Measurements from ENCODE around the gene CNTN4. TPM values are rescaled to one million over a fixed set of nuclear protein-coding genes. Genes with fewer than 3 reads are reported as not detected.
"Not testable (repeated sequence)": the region's sequence is repeated elsewhere in the genome, so short reads cannot be mapped to it uniquely, and the experiment has no call there.

CNTN4 gene
- total RNA-seq, 1 donor from 2014 or later = 0.12 TPM

DNA sequence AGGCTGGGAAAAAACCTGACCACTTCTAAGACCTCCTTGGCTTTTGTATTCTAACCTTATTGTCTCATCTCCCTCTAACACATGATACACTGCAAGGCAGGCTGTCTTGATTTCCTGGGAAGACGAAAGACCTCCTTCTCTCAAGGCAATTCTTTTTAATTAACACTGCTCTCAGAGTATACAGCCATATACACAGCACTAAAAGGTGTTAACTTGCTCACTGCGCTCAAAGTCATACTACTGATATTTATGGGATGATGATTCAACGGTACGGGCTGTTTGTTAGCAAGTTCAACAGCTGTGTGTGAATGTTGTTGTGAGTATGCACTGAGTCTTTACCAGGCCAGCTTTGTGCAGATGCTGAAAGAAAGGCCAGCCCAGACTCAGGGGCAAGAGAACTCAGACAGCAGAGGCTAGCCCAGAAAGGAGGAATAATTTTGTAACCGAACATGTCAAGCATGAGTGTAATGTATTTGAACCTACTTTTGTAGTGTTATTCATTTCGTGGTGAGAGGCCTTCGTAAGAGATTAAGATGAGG lies 781.6 kb downstream of the CNTN4 start:
- no peak for DNase-seq (ENCODE audit: extremely low read depth, low read depth, low spot score)

DNA sequence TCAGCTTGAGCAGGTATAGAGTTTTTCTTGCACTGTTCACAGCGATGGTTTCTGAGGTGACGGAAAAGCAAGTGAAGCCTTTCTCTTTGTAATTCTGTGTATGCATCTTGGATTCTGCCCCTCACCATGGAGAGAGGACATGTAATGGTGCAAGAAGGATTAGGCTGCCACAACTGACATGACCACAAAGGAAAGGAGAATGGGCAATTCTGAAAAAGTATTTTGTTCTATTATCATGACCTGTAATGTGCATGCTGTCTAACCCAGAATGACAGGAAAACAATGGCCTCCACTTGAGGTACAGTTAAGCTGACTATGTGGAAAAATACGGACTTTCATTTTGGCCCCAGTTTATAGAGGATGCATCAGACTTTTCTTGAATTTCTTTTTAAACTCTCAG lies 784.6 kb downstream of the CNTN4 start:
- DNase-seq (ENCODE audit: extremely low read depth, low read depth, low spot score) = no peak

DNA sequence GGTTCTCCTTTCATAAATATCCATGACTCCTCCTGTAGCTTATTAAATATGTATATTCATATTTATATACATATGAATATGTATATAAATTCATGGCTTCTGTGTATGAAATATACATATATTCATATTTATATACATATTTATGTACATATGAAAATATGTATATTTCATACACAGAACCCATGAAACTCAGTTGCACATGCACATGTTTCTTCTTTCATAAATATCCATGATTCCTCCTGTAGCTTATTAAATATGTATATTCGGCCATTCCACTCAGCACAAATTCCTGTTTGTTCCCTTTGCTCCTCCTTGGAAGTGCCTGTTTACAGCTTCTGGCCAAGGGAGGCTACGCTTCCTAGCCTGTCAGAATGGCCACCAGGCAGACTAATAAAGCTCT lies 789.9 kb downstream of the CNTN4 start:
- DNase-seq (ENCODE audit: extremely low read depth, low read depth, low spot score) = no peak

DNA sequence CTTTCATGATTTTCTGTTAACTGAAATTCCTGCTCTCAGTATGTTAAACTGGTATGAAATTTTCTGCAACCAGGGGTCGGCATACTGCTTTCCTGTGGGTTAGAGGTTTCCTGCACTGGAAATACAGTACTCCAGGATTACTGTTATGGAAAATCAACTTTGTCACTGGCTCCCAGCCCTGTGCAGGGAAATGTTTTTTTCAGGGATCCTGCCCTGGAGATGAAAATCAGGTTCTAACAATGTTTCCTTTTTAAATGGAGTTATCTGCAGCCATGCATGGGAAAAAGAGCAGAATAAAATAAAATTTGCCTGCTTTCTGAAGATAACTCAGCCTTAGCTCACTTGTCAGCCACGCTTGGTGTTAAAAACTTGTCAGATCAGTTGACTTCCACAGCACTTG lies 791.1 kb downstream of the CNTN4 start:
- DNase-seq (ENCODE audit: extremely low read depth, low read depth, low spot score) = no peak

DNA sequence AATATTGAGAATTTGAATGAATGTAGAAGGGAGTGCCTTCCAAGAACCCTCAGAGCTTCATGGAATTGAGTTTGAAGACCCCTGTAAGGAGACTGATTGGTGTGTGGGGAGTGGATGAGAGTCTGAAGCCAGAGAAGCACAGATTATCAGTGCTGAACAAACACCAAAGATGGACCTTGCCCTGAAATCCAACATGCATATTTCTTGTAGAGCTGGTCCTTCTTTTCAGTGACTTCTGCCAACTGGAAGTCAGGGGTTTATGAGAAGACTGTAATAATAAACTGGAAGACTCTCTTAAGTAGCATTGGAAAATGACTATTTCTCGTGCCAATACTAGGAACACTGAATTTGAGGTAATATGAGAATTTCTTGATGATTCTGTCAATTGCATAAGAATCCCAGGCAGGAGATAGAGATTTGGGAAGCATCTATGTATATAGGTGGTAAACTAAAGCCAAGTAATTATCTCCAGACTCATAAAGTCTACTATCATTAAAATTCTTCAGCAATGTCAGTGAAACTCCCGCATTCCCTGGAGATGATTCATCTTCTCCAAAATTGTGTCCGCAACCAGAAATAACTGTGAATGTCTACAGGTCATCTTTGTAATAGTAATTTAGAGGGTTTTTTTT lies 797.8 kb downstream of the CNTN4 start:
- DNase-seq (ENCODE audit: extremely low read depth, low read depth, low spot score) = no peak

DNA sequence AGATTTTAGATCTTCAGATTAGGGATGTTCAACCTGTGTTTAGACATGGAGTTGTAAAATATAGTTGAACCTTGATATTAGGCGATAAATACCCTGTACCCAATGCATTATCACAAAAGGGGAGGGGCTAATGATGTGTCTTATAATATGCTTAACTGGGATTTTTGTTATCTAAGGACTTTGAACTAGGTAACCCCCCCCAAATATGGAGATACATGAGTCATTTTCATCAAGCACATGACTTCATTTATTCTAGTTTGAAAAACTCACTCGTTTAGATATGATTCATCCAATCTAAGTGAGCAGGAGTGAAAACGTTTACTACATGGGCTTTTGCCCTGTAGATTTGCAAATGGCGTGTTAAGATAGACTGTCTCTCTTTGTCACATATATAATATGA lies 799.2 kb downstream of the CNTN4 start:
- no peak for DNase-seq (ENCODE audit: extremely low read depth, low read depth, low spot score)

DNA sequence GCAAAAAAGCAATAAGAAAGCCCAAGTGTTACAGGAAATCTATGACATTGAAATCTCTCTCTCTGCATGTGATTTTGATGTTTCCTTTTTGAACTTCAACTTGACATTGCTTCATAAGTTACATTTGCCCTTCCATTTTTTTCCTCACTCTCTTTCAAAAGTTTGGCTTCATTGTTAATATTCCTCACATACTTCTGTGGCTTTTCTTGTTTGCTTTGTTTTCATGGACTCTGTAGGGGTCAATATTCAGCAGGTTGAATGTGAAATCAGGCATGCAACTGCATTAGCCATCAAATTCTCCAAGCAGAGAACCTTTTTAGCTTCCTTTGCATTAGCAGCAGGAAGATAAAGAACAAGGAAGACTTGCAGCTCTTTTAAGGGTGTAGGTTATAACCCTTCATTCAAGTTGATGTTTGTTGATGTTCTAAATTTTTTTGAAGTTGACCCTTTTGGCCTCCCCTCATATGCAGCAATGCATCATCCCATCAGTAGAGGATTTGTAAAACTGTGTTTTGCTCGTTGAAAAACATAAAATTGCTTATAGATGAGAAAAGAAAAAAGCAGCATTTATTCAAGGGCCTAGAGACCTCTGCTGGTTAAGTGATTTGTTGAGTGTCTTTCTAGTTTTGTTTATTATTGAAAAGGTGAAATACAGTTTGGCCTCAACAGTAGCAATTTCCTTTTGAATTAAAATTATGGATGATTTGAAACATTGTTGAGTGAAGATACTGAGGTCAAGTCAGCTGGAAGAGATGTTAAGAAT lies 800.1 kb downstream of the CNTN4 start:
- no peak for DNase-seq (ENCODE audit: extremely low read depth, low read depth, low spot score)

DNA sequence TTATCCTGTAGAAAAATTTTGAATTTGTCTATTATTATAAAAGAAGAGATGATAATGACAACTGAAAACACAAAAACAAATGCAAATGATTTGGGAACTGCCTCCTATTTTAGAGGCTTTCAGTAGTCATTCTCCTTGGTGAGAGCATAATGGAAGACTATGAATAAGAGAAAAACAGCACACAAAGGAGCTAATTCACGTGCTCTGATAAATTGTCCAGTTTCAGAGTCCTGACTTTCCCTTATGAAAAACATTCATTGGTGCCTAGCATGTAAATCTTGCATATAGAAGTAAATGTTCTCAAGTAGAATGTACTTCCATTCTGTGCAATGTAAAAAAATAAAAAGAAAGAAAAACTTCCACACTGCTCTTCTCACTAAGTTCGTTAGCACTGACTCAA lies 805.4 kb downstream of the CNTN4 start:
- no peak for DNase-seq (ENCODE audit: extremely low read depth, low read depth, low spot score)

DNA sequence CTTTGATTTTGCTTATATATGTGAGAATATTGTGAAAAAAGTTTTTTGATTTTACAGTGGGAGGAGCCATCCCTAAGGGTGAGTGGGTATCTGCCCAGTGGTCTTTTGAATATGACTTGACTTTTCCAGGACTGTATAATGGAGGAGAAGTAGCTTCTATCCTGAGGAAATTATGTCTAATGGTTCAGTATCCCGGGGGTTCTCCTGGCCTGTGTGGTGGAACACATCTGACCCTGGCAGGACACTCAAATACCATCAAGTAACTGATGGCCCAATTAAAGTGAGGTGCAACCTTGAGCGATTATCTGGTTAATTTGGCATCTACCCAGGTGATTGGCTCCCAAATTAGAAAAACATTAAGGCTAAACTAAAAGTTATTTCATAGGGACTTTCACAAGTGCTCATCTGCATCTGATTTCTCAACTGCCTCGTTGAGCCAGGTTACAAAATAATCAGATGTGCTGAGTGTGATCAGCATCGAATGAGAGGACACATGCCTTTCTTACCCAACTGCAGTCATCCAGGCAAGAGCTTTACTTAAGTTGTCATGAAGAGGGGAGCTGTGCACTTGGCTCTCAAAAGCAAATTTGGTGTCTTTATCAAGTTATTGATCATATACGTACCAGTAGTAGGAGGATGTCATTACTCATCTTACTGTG lies 810.2 kb downstream of the CNTN4 start:
- DNase-seq (ENCODE audit: extremely low read depth, low read depth, low spot score) = no peak

DNA sequence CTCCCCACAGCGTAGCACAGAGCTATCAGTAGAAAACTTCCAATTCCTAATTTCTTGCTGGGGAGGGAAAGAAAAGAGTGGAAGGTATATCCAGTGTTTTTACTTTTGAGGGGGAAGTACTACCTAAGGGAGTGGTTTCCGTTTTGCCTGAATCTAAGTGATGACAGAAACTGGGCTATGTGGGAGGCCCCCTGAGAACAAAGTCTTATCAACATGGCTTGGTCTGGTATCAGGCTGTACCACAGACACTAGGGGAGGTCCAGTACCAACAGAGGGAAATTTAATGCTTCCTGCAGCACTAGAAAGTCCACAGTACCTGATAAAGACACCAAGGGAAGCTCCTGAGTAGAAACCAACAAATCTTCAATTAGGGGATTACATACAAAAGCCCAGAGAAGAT lies 812.3 kb downstream of the CNTN4 start:
- no peak for DNase-seq (ENCODE audit: extremely low read depth, low read depth, low spot score)

DNA sequence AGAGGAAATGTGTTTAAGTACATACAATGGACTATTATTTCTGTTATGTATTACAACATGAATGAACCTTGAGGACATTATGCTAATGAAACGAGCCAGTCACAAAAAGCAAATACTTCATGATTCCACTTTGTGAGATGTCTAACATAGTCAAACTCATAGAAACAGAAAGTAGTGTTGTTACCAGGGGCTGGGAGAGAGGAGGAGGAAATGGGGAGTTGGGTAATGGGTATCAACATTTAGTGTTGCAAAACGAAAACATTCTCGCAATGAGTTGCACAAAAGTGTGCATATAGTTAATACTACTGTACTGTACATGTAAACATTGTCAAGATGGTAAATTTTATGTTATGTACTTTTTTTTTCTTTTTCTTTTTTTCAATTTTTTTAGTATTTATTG lies 817.2 kb downstream of the CNTN4 start:
- DNase-seq (ENCODE audit: extremely low read depth, low read depth, low spot score) = no peak

DNA sequence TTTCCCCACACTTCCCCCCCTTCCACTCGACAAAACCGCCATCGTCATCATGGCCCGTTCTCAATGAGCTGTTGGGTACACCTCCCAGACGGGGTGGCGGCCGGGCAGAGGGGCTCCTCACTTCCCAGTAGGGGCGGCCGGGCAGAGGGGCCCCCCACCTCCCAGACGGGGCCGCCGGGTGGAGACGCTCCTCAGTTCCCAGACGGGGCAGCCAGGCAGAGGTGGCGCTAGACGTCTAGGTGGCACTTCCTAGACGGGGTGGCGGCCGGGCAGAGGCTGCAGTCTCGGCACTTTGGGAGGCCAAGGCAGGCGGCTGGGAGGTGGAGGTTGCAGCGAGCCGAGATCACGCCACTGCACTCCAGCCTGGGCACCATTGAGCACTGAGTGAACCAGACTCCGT lies 818.0 kb downstream of the CNTN4 start:
- DNase-seq (ENCODE audit: extremely low read depth, low read depth, low spot score) = not testable (repeated sequence)

DNA sequence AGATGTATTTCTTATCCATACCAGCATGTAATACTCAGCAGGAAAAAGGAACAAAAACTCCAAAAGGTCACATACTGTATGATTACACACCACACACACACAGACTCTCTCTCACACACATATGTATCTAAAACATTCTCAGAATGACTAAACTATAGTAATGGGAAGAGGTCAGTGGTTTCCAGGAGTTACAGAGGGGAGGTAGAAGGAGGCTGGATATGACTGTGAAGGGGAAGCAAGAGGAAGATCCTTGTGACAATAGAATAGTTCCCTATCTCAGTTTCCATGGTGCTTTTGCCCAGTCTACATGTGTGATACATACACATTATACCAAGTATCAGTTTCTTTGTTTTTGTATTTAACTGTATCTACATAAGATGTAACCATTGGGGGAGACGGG lies 821.4 kb downstream of the CNTN4 start:
- no peak for DNase-seq (ENCODE audit: extremely low read depth, low read depth, low spot score)

DNA sequence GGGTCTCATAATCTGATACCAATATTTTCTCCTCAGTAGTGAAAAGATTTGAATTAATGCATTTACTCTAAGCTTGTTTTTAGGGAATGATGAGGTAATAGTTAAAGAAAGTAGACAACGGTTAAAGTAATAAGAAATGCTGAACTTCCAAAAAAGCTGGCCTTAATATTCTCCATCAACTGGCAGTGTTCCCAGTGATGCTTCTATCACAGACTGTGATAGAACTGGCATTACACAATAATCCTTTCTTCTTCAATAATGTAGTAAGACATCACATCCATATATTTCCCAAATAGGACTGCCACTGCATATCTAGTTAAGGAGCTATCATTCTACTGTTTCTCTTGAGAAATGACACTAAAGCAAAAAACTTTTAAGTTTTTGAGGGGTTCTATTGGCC lies 822.8 kb downstream of the CNTN4 start:
- DNase-seq (ENCODE audit: extremely low read depth, low read depth, low spot score) = no peak

DNA sequence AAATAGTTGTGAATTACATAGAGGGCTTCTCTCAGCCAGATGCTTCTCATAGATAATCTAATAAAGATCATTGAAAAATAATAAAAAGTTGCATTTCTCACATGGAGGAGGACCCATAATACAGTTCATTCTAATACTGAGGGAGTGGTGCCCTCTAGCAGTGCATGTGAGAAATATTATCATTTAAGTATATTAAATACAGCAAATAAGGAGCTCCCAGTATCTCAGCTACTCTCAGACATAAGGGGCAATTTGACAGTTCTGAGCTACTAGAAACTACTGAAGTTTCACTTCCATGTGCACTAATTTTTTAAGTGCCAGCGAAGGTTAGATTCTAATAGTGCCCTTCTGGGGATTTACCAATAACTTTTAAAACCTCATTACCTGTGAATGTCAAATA lies 823.2 kb downstream of the CNTN4 start:
- no peak for DNase-seq (ENCODE audit: extremely low read depth, low read depth, low spot score)

DNA sequence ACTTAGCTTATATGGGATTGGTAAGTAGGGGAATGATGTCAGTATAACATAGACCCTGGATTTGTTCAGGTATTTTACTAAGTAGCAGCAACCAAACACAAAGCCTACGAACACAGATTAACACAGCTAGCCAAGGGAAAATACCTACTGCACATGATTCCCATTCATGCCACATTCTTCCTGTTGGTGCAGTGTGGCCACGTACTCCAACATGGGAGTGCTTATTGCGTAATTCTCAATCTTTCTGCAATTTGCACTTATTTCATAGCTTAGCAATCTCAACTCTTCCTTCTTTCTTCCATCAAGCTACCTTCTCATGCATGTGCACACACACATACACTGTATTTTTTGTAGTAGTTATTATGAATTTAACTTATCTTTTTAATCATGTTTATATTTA lies 824.7 kb downstream of the CNTN4 start:
- DNase-seq (ENCODE audit: extremely low read depth, low read depth, low spot score) = no peak

DNA sequence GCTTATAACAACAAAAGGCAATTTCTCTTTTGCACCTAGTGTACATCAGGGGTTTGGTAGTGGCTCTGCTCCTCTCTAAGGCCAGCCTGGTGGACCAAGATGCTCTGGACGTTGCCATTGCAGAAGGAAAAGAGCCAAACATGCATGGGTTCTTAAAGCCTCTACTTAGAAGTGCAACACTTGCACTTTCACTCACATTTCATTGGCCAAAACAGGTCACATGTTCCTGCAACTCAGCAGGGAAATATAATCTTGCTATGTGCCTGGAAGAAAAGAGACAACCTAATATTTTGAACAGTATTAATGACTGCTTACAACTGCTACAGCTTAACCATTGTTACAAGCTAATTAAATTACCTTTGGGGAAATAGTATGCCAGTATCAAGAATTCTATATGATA lies 828.6 kb downstream of the CNTN4 start:
- DNase-seq (ENCODE audit: extremely low read depth, low read depth, low spot score) = no peak

DNA sequence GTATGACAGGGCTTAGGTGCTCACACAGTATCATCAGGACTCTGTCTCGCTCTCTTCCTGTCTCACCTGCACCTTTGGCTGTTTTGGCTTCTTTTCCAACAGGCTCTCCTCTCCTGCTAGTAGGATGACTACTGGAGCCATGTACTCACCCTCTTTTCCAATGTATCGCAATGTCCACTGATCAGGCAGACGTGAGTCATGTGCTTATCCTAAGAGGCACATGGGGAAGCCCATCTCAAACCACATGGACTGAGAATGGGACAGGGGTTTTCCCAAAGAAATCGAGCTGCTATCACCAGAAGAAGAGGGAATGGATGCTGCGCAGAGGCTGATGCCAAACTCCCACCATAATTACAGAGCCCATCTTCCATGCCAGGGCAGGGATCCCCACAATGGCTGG lies 830.9 kb downstream of the CNTN4 start:
- no peak for DNase-seq (ENCODE audit: extremely low read depth, low read depth, low spot score)

DNA sequence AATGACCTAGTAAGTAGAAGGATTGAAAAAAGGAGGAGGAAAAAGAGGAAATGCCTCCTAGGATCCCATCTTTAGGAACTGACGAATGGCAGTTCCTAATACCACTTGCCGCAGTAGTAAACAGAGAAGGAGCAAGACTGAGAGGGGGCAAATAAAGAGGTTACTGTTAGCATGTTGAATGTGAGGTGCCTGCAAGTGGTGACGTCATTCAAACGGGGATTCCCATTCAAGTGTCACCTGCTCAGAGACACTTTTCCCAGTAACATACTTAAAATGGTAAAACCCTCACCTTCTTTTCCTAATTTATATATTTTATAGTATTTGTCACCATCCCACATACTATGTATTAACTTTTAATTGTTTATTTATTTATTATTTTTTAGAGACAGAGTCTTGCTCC lies 832.6 kb downstream of the CNTN4 start:
- no peak for DNase-seq (ENCODE audit: extremely low read depth, low read depth, low spot score)

DNA sequence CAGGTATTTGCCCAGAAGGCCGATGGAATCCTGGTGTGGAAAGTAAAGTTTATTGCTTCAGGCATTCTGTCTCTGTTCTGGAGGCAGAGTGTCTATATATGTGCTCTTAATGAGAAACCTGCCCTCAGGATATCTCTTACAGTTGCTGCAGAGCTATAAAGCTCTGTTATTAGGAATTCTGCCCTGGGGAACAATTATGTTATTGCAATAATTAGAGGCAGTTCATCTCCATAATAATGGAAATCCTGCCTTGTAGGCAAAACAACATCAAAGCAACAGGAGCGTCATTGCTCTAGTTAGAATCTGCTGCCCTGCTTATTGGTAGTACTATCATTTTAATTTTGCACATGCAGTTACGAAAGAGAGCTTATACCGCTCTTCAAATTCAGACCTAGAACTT lies 835.9 kb downstream of the CNTN4 start:
- DNase-seq (ENCODE audit: extremely low read depth, low read depth, low spot score) = no peak

DNA sequence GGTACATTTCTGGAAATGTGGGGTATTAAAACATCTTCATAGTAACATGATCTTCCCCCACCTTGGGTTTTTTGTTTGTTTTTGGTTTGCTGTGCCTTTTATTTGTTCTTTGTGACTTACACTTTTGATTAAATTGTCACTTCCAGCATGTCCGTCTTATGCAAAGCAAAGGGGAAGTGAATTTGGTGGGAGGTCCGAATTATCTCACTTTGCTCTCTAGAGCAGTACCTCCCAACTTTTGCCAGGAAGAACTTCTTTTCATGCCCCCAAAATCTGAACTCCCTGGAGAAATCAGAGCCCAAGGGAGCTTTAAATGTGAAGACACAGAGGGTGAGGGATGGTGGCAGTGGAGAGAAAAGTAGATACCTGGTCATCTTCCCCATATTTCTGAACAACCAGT lies 838.4 kb downstream of the CNTN4 start:
- no peak for DNase-seq (ENCODE audit: extremely low read depth, low read depth, low spot score)

DNA sequence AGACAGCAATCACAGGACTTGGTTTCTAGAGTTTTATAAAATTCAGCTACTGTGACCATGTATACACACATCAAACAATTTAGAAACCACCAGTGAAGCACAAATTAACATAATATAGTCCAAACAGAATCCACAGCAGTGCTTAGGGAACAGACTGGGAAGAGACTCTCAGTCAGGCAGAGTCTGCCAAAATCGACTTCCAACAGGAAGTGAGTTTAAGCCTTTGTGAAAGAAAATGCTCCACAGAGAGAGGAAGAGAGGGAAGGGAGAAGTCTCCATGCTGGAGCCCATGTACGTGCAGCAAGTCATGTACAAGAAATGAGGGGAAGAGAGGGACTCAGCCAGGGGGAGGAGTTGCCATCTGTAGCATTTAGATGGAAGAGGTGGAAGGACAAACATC lies 838.9 kb downstream of the CNTN4 start:
- no peak for DNase-seq (ENCODE audit: extremely low read depth, low read depth, low spot score)

Data from glomerular endothelial cell (primary cell).